HG03280 (cell line): ENCODE data around the gene LYZL2.
"Not testable (repeated sequence)": the region's sequence is repeated elsewhere in the genome, so short reads cannot be mapped to it uniquely, and the experiment has no call there.

ENCODE experiments used
- ATAC-seq: cut with Tn5 transposase; IDR thresholded peaks from one replicate; pipeline ENCODE4 v1.9.1; 2021; ENCODE audit warnings: mild to moderate bottlenecking, moderate library complexity; ENCODE audit not compliant: unreplicated experiment

LYZL2 gene

GRCh38 chr10:30596013-30596412 lies 33.5 kb downstream of the LYZL2 start:
- no peak for ATAC-seq

GRCh38 chr10:30594077-30594476 lies 35.5 kb downstream of the LYZL2 start:
- no peak for ATAC-seq

- not testable (repeated sequence) for ATAC-seq
These were observed 36.8 kb downstream of the LYZL2 start for GRCh38 chr10:30592770-30593169.

DNA sequence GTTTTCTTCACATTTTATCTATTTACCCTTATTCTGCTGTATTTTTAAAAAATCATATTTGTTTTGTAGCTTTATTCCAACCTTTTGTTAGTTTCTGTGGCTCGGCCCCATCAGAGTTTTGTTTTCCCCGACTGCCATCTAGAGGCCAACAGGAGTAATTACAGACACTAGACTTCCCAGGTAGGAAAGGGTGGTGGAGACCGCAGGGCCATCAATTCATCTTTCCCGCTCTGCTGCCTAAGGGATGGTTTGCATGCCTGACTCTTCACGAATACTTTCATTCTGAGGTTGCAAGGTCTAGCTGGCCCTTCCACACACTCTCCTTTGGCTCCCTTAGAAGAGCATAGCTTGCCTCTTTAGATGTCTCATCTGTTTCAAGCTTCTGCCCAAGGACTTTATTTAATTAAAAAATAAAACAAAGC lies 38.3 kb downstream of the LYZL2 start:
- ATAC-seq: no peak

GRCh38 chr10:30589441-30589840 lies 40.1 kb downstream of the LYZL2 start:
- no peak for ATAC-seq

GRCh38 chr10:30587522-30588031 lies 42.0 kb downstream of the LYZL2 start:
- ATAC-seq: peak; percentile 70

- ATAC-seq: no peak
These were observed 42.7 kb downstream of the LYZL2 start for GRCh38 chr10:30586828-30587227.

GRCh38 chr10:30583778-30584415 lies 45.7 kb downstream of the LYZL2 start:
- peak; percentile 47 for ATAC-seq

GRCh38 chr10:30581779-30582380 lies 47.7 kb downstream of the LYZL2 start:
- no peak for ATAC-seq

GRCh38 chr10:30580676-30581075 lies 48.9 kb downstream of the LYZL2 start:
- ATAC-seq: no peak

DNA sequence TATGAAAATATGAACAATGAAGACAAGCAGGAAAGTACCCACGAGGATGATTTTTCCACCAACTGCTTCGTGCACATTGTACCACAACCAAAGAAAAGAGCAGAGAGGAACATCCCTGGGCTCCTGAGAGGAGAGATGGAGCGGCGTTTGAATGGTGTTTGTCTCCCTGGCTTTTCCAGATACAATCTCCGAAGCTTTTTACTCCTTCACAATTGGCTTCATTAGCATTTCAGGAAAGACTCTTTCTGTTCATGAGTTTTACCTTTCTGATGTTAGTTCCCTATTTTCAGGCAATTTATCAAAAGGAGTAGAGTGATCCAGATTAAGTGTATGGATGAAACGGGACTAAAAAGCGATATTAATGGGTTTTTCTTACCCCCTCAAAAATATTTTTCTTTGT lies 49.3 kb downstream of the LYZL2 start:
- no peak for ATAC-seq

DNA sequence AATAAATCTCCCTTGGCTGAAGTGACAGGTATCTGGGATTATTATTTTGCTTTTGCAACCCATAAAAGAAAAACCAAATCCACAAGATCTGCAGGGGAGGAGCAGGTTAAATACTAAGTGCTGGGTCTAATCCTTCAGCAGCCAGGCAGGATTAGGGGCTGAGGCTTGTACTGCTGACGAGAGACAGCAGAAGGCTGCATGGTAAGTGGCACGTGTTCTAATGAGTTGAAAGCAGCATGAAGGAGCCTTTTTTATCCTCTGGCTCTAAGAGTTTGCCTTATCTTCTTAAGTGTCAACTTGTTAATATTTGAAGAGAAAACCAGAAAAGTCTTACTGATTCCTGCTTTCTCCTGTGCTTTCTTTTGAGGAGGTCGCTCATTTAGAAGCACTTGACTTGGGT lies 50.0 kb downstream of the LYZL2 start:
- ATAC-seq: no peak

DNA sequence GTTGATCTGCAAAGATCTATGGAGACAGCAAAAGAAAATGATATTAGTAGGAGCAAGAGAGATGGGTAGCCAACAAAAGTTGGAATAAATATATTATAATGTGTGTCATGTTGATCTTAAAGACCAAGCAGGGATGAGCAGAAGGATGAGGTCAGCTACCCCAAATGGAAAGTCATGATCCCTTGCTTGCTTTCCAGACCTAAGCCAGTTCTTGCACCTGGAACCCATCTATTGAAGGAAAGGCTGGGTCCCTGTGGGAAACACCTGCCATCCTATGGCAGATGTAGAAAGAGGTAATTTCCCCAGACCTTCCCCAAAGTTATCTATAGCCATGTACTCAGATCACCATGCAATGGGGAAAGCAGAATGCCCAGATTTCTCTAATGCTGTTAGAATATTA lies 52.5 kb downstream of the LYZL2 start:
- no peak for ATAC-seq

DNA sequence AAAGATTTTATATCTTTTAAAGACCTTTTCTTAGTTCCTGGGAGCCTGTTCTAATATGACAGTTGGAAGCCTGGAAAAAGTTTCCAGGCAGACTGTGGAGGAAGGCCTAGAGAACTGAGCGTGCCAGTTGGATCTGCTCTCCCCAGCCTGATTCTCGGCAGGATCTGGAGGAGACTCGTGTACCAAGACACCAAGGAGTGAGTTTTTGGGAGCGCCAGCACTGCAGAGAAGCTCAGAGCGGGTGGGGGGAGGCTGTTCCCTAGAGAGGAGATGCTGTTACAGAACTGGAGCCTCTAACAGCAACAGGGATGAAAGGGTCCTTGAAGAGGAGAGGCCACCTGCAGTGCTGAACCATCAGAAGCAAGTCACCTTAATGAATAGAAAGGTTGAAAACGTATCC lies 52.9 kb downstream of the LYZL2 start:
- ATAC-seq: no peak

- no peak for ATAC-seq
These were observed 55.1 kb downstream of the LYZL2 start for GRCh38 chr10:30574432-30574796.

DNA sequence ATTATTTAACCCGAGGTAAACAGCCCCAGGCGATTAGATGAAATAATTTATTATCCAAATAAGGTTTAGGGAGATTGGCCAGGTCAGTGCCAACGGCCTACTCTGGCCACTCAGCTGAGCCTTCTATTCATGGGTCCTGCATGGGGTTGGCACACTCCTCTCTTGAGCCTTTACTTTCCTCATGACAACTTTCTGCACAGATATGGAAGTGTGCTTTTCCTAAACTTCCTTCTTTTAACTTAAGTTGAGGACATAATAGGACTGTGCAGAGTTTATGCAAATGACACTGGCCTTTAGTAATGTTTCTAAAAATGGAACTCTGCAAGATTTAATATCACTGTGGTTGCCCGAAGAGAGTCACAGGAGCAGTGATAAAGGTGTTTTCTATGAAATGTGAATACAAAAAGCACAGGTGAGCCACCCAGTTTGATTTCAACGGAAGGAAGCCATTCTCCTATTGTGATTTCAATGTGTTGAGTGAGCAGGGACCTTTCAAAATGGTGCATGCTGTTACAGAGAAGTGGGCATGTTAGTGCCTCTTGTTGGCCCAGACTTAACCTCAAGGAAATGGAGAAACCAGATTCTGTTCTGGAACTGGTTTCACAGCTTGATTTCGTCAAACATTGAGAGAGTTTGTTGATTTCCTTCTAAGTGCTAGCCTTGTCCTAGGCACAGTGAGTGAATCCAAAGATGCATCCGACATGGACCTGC lies 55.7 kb downstream of the LYZL2 start:
- ATAC-seq: no peak

DNA sequence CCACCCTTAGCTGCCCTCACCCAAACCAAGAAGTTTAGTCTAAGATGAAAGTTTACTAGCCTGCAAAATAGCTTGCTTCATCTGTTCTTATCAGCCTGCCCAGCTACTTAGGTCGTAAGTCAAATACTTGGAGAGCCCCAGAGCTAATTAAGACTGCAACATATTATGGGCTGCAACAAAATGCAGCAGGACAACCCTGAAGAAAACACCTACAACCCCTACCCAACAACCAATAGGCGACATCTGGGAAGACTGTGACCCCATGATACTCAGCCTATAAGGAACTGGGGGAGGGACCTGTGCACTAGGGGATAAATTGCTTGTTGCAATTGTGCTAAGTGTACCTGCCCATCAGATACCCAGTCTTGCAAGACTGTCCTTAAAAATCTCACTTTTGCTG lies 64.1 kb downstream of the LYZL2 start:
- no peak for ATAC-seq

- ATAC-seq: no peak
These were observed 66.8 kb downstream of the LYZL2 start for GRCh38 chr10:30562787-30563186.
